Hepatocyte (in vitro differentiated cells): Measurements from ENCODE around the gene FBXO9. TPM values are rescaled to one million over a fixed set of nuclear protein-coding genes. Genes with fewer than 3 reads are reported as not detected.

Experiments
- DNase-seq: peaks from one replicate; pipeline ENCODE4 v3.0.0-alpha.2; 2016; ENCODE audit warnings: low spot score
- H2AFZ ChIP-seq: fragments of 200-600 bp; sonication (generic); 2 replicates; pipeline ENCODE4 v1.6.0; 2016; ENCODE audit warnings: antibody characterized with exemption, mild to moderate bottlenecking
- H3K27ac ChIP-seq: fragments of 200-600 bp; sonication (generic); 2 replicates; pipeline ENCODE4 v1.5.1; 2016; ENCODE audit warnings: mild to moderate bottlenecking
- H3K27me3 ChIP-seq: fragments of 200-600 bp; sonication (generic); 2 replicates; pipeline ENCODE4 v1.6.1; 2016
- H3K36me3 ChIP-seq: fragments of 200-600 bp; sonication (generic); replicated peaks from 2 replicates; pipeline ENCODE4 v1.5.1; 2016; ENCODE audit warnings: low read depth; ENCODE audit not compliant: insufficient read depth
- H3K4me1 ChIP-seq: fragments of 200-600 bp; sonication (generic); 2 replicates; pipeline ENCODE4 v1.5.1; 2016; ENCODE audit warnings: mild to moderate bottlenecking, moderate library complexity; ENCODE audit not compliant: insufficient read depth
- H3K4me2 ChIP-seq: fragments of 200-600 bp; sonication (generic); 2 replicates; pipeline ENCODE4 v1.6.0; 2016
- H3K4me3 ChIP-seq: fragments of 200-600 bp; sonication (generic); 2 replicates; pipeline ENCODE4 v1.5.1; 2016; ENCODE audit warnings: mild to moderate bottlenecking
- H3K79me2 ChIP-seq: fragments of 200-600 bp; sonication (generic); 2 replicates; pipeline ENCODE4 v1.6.0; 2017; ENCODE audit warnings: mild to moderate bottlenecking
- H3K9me2 ChIP-seq: fragments of 200-600 bp; sonication (generic); replicated peaks from 2 replicates; pipeline ENCODE4 v1.6.0; 2017; ENCODE audit warnings: mild to moderate bottlenecking; ENCODE audit not compliant: insufficient read depth
- H3K9me3 ChIP-seq: fragments of 200-600 bp; sonication (generic); 2 replicates; pipeline ENCODE4 v1.5.1; 2016; ENCODE audit warnings: low read depth, mild to moderate bottlenecking
- H4K20me1 ChIP-seq: fragments of 200-600 bp; sonication (generic); 2 replicates; pipeline ENCODE4 v1.6.0; 2016; ENCODE audit warnings: mild to moderate bottlenecking; ENCODE audit not compliant: insufficient read depth, poor library complexity, severe bottlenecking
- CTCF ChIP-seq: fragments of 200-600 bp; sonication (generic); IDR thresholded peaks from 2 replicates; pipeline ENCODE4 v1.5.1; 2016; ENCODE audit warnings: antibody characterized with exemption, mild to moderate bottlenecking; ENCODE audit not compliant: poor library complexity
- EZH2 ChIP-seq: fragments of 200-600 bp; sonication (generic); IDR thresholded peaks from 2 replicates; pipeline ENCODE4 v1.6.1; 2016; ENCODE audit warnings: antibody characterized with exemption, mild to moderate bottlenecking, borderline replicate concordance
- EZH2phosphoT487 ChIP-seq: fragments of 200-600 bp; sonication (generic); IDR thresholded peaks from one replicate; pipeline ENCODE4 v1.6.1; 2018; ENCODE audit warnings: antibody characterized with exemption, mild to moderate bottlenecking, low read depth, moderate library complexity; ENCODE audit not compliant: unreplicated experiment, severe bottlenecking
- WGBS: methylation state at CpG from one replicate; pipeline ENCODE4 v1.1.6; 2016; ENCODE audit warnings: low lambda C conversion rate; ENCODE audit errors: missing lambda C conversion rate; 5-methylcytosine and 5-hydroxymethylcytosine counted together
- polyA plus RNA-seq: library from polyadenylated mRNA; unstranded; fragments of >200 nt; fragmentation: Nextera tagmentation; extraction: Ambion mirVana; gene quantifications from 2 replicates; pipeline ENCODE4 v1.2.1, GENCODE V29; 2016
- total RNA-seq: library from RNA; depleted of rRNA; stranded (reverse); fragments of >200 nt; gene quantifications from 2 replicates; pipeline ENCODE4 v1.2.3, GENCODE V29; 2014

The FBXO9 gene
- total and polyA plus RNA-seq, 2 experiments from 2014 or later: 33.3 to 79.8 TPM

- H3K27me3 ChIP-seq: no peaks in the 10 kb centered on the region
- DNase-seq: no peak
- H3K27ac ChIP-seq: no peak overlapping the region
These were observed 63.6 kb downstream of the FBXO9 start for GRCh38 chr6:53128842-53129241.

GRCh38 chr6:53130569-53131290 lies 65.5 kb downstream of the FBXO9 start:
- 78% methylated on average over 6 of the region's 6 CpGs for WGBS

More at GRCh38 chr6:53128842-53129241, 63.6 kb downstream of the FBXO9 start:
- Histone ChIP-seq H3K9me3 (no peaks in the 10 kb centered on the region), H3K4me2 (no peak overlapping the region), H3K36me3 (no peaks in the 10 kb centered on the region), H4K20me1 (no peaks in the 10 kb centered on the region), H3K79me2 (no peaks in the 10 kb centered on the region), H2AFZ (no peak overlapping the region), H3K4me1 (no peaks in the 10 kb centered on the region), H3K4me3 (no peak overlapping the region), H3K9me2 (no peaks in the 10 kb centered on the region)
- no peak for TF ChIP-seq CTCF
- TF ChIP-seq EZH2: no peak
- TF ChIP-seq EZH2phosphoT487: no peak
- 83% methylated on average over 5 of the region's 5 CpGs for WGBS

GRCh38 chr6:53133961-53134360 lies 68.8 kb downstream of the FBXO9 start:
- H3K9me3 ChIP-seq: no peaks in the 10 kb centered on the region
- no peaks in the 10 kb centered on the region for H3K79me2 ChIP-seq
- TF ChIP-seq CTCF (no peak), EZH2phosphoT487 (no peak), EZH2 (no peak)
- 91% methylated on average over 16 of the region's 16 CpGs for WGBS
- no peak overlapping the region for H3K27ac ChIP-seq
- no peak overlapping the region for H2AFZ ChIP-seq
- H3K27me3 ChIP-seq: no peaks in the 10 kb centered on the region
- H3K4me1 ChIP-seq: peaks cover 4% of the 10 kb centered on the region
- H3K4me3 ChIP-seq: no peak overlapping the region
- no peak for DNase-seq
- H3K36me3 ChIP-seq: no peaks in the 10 kb centered on the region
- no peaks in the 10 kb centered on the region for H4K20me1 ChIP-seq
- no peaks in the 10 kb centered on the region for H3K9me2 ChIP-seq
- no peak overlapping the region for H3K4me2 ChIP-seq

More at GRCh38 chr6:53130569-53131290, 65.5 kb downstream of the FBXO9 start:
- Histone ChIP-seq H4K20me1 (no peaks in the 10 kb centered on the region), H3K27me3 (no peaks in the 10 kb centered on the region), H3K4me2 (no peak overlapping the region), H3K79me2 (no peaks in the 10 kb centered on the region), H2AFZ (no peak overlapping the region), H3K27ac (no peak overlapping the region), H3K4me3 (no peak overlapping the region), H3K4me1 (peaks cover 4% of the 10 kb centered on the region), H3K9me3 (no peaks in the 10 kb centered on the region), H3K36me3 (no peaks in the 10 kb centered on the region), H3K9me2 (no peaks in the 10 kb centered on the region)
- no peak for DNase-seq
- TF ChIP-seq EZH2: no peak
- no peak for TF ChIP-seq CTCF
- no peak for TF ChIP-seq EZH2phosphoT487
